GM19193 (cell line): ENCODE data around the gene ZNF581.
A peak's percentile ranks its signal among the peaks of the same experiment; 100 is the strongest.

Source experiments
- POLR2A ChIP-seq: IDR thresholded peaks from 4 replicates; pipeline ENCODE4 v1.6.1; 2011; ENCODE audit not compliant: insufficient read depth, insufficient read length; ENCODE audit errors: extremely low read depth

Gene ZNF581

GRCh38 chr19:55647732-55648584 is 4.5 kb downstream of the ZNF581 start, which contains the start of gene CCDC106:
CCDC106 (plus strand) TSS chr19:55648212; CDS start chr19:55649047, 835 bp downstream.
- TF ChIP-seq POLR2A: peak; percentile 37

- peak; percentile 22 for TF ChIP-seq POLR2A
Measured at GRCh38 chr19:55648585-55649267, 5.3 kb downstream of the ZNF581 start.

- TF ChIP-seq POLR2A: peak; percentile 8
Measured at GRCh38 chr19:55649268-55650125, 6.0 kb downstream of the ZNF581 start.

GRCh38 chr19:55650126-55650557 is 6.7 kb downstream of the ZNF581 start:
- no peak for TF ChIP-seq POLR2A

- no peak for TF ChIP-seq POLR2A
Measured at GRCh38 chr19:55650602-55651230, 7.3 kb downstream of the ZNF581 start.

- TF ChIP-seq POLR2A: no peak
Measured at GRCh38 chr19:55651236-55651635, 7.8 kb downstream of the ZNF581 start.

- no peak for TF ChIP-seq POLR2A
Measured at GRCh38 chr19:55652311-55653128, 9.1 kb downstream of the ZNF581 start.

- peak; percentile 90 for TF ChIP-seq POLR2A
Measured at GRCh38 chr19:55653651-55654322, 10.3 kb downstream of the ZNF581 start.

- TF ChIP-seq POLR2A: no peak
Measured at GRCh38 chr19:55654323-55654867, 10.9 kb downstream of the ZNF581 start.

GRCh38 chr19:55654868-55655647 is 11.6 kb downstream of the ZNF581 start, which contains the start of gene U2AF2:
U2AF2 (plus strand) TSS chr19:55655035; CDS start chr19:55655105, 70 bp downstream.
- TF ChIP-seq POLR2A: peak; percentile 82

- no peak for TF ChIP-seq POLR2A
Measured at GRCh38 chr19:55655648-55656040, 12.2 kb downstream of the ZNF581 start.

GRCh38 chr19:55656552-55656951 is 13.1 kb downstream of the ZNF581 start:
- no peak for TF ChIP-seq POLR2A
